K562 (cell line): ENCODE data around the gene CHST13. TPM values are rescaled to one million over a fixed set of nuclear protein-coding genes. Genes with fewer than 3 reads are reported as not detected.

ENCODE experiments used
- ATAC-seq: fragments of 200-7000 bp; cut with Tn5 transposase; 3 replicates; pipeline ENCODE4 v1.9.1; 2020; ENCODE audit warnings: moderate library complexity
- BruUV-seq: library from RNA; stranded (reverse); fragments of 400-500 nt; replicated peaks from 2 replicates; lab custom pipeline; 2021; lab: Mats Ljungman, UMichigan
- CTCF ChIA-PET: fragments of 300-600 bp; formaldehyde crosslinking; extraction: SDS; loops from one replicate; lab custom pipeline; 2021; ENCODE audit warnings: low intra/inter-chr PET ratio; lab: Yijun Ruan, JAX
- POLR2A ChIA-PET: fragments of 300-600, 350-650 bp; sonication (Branson Sonifier 250); formaldehyde crosslinking; extraction: SDS; loops from one replicate; lab custom pipeline; 2021; ENCODE audit warnings: antibody characterized with exemption, inconsistent platforms; lab: Yijun Ruan, JAX
- DNase-seq, 4 experiments: peaks; one replicate each; pipeline versions ENCODE4 v3.0.0 to v3.0.0-alpha.2; 2011 to 2018; ENCODE audit warnings: low spot score in 3 of 4, mixed read lengths in 3 of 4; ENCODE audit errors: extremely low read depth in 1 of 4
- FAIRE-seq: peaks from 2 replicates; lab custom pipeline; 2011; peaks lifted over from hg19 to GRCh38; lab: Jason Lieb, UNC
- H2AFZ ChIP-seq: 2 replicates; pipeline ENCODE4 v1.6.0; 2011; ENCODE audit warnings: low read depth, low read length, control low read depth, inconsistent platforms
- H3K27ac ChIP-seq: fragments of 200-600 bp; 3 replicates; pipeline ENCODE4 v1.8.0; 2011; ENCODE audit warnings: low read depth, mild to moderate bottlenecking, control low read depth, inconsistent platforms, low read length, moderate library complexity, mixed read lengths; ENCODE audit errors: extremely low read depth
- H3K27me3 ChIP-seq, 2 experiments: fragments of 300-600 bp in 1 of 2; 2 replicates in 1 of 2; 3 replicates in 1 of 2; pipeline versions ENCODE4 v1.6.0 to v1.8.0; 2011; ENCODE audit warnings: inconsistent platforms in 2 of 2, low read length in 2 of 2, mild to moderate bottlenecking in 1 of 2, mixed read lengths in 1 of 2, moderate library complexity in 1 of 2; ENCODE audit not compliant: control insufficient read depth in 2 of 2, insufficient read depth in 2 of 2
- H3K36me3 ChIP-seq: fragments of 300-600 bp; 3 replicates; pipeline ENCODE4 v1.8.0; 2011; ENCODE audit warnings: mild to moderate bottlenecking, low read length, inconsistent platforms; ENCODE audit not compliant: control insufficient read depth, insufficient read depth
- H3K4me1 ChIP-seq, 2 experiments: fragments of 200-600 bp in 1 of 2; replicated peaks in 1 of 2; 2 replicates in 1 of 2; 3 replicates in 1 of 2; pipeline versions ENCODE4 v1.5.1 to v1.8.0; 2011; ENCODE audit warnings: inconsistent platforms in 2 of 2, low read length in 2 of 2, mild to moderate bottlenecking in 1 of 2, mixed read lengths in 1 of 2, moderate library complexity in 1 of 2; ENCODE audit not compliant: control insufficient read depth in 2 of 2, insufficient read depth in 2 of 2
- H3K4me2 ChIP-seq: 2 replicates; pipeline ENCODE4 v1.6.1; 2011; ENCODE audit warnings: low read length, control low read depth, inconsistent platforms, mixed read lengths; ENCODE audit not compliant: insufficient read depth
- H3K4me3 ChIP-seq: fragments of 200-600 bp; sonication (generic), shearing (Covaris generic); 2 replicates; pipeline ENCODE4 v1.5.1; 2016; ENCODE audit warnings: control low read depth, inconsistent platforms
- H3K79me2 ChIP-seq: fragments of 200-600 bp; 3 replicates; pipeline ENCODE4 v1.8.0; 2011; ENCODE audit warnings: low read length, inconsistent platforms; ENCODE audit not compliant: control insufficient read depth, insufficient read depth
- H3K9ac ChIP-seq, 2 experiments: 2 replicates each; pipeline versions ENCODE4 v1.6.0 to v1.6.1; 2011; ENCODE audit warnings: low read depth in 2 of 2, low read length in 2 of 2, control low read depth in 1 of 2, inconsistent platforms in 1 of 2, mild to moderate bottlenecking in 1 of 2, mixed read lengths in 1 of 2; ENCODE audit not compliant: insufficient read depth in 1 of 2
- H3K9me1 ChIP-seq: one replicate; pipeline ENCODE4 v1.6.0; 2011; ENCODE audit warnings: inconsistent platforms, mild to moderate bottlenecking, low read length, moderate library complexity; ENCODE audit not compliant: control insufficient read depth, insufficient read depth
- H3K9me3 ChIP-seq: replicated peaks from 2 replicates; pipeline ENCODE4 v1.5.1; 2011; ENCODE audit warnings: low read depth, low read length, inconsistent platforms; ENCODE audit not compliant: control insufficient read depth, insufficient read depth
- H4K20me1 ChIP-seq: replicated peaks from 2 replicates; pipeline ENCODE4 v1.6.1; 2011; ENCODE audit warnings: low read length, inconsistent platforms, mixed read lengths; ENCODE audit not compliant: control insufficient read depth, insufficient read depth
- BRD9 ChIP-seq: fragments of 450-650 bp; IDR thresholded peaks from 2 replicates; pipeline ENCODE4 v1.6.1; 2018; ENCODE audit warnings: low read depth; ENCODE audit not compliant: partially characterized antibody
- GATA2 ChIP-seq: sonication (generic); formaldehyde crosslinking; IDR thresholded peaks from 2 replicates; pipeline ENCODE4 v1.4.0; 2020; ENCODE audit warnings: mild to moderate bottlenecking, missing genetic modification reagents
- JUN ChIP-seq, 2 experiments: sonication (generic) in 1 of 2; formaldehyde crosslinking in 1 of 2; IDR thresholded peaks; 2 replicates each; pipeline versions ENCODE4 v1.6.1 to v1.8.0; 2012 to 2022; ENCODE audit warnings: borderline replicate concordance in 2 of 2, mild to moderate bottlenecking in 2 of 2, improper control_type of control experiment in 1 of 2, low read depth in 1 of 2, low read length in 1 of 2, missing genetic modification reagents in 1 of 2
- MAFG ChIP-seq: fragments of 450-650 bp; conservative IDR thresholded peaks from 2 replicates; pipeline ENCODE4 v1.6.1; 2016; ENCODE audit warnings: missing genetic modification characterization, missing compliant biosample characterization
- MBD2 ChIP-seq: sonication (generic); IDR thresholded peaks from 2 replicates; pipeline ENCODE4 v1.6.1; 2016; ENCODE audit warnings: low read depth, borderline replicate concordance
- MEF2A ChIP-seq: IDR thresholded peaks from 2 replicates; pipeline ENCODE4 v1.6.1; 2011; ENCODE audit warnings: low read depth, mild to moderate bottlenecking, low read length, moderate library complexity; ENCODE audit not compliant: control insufficient read depth
- POLR2A ChIP-seq: fragments of 450-650 bp; conservative IDR thresholded peaks from 2 replicates; pipeline ENCODE4 v1.6.1; 2016
- RBM22 ChIP-seq: fragments of 200-400 bp; formaldehyde crosslinking; IDR thresholded peaks from 2 replicates; pipeline ENCODE4 v1.6.1; 2018; ENCODE audit warnings: low read length, low read depth; ENCODE audit not compliant: poor library complexity, severe bottlenecking
- ZNF133 ChIP-seq: fragments of 250-450 bp; sonication (Bioruptor Pico); IDR thresholded peaks from 2 replicates; pipeline ENCODE4 v1.4.0; 2020; ENCODE audit warnings: mild to moderate bottlenecking
- ZNF707 ChIP-seq: fragments of 250-450 bp; sonication (Bioruptor Pico); conservative IDR thresholded peaks from 2 replicates; pipeline ENCODE4 v1.8.0; 2022; ENCODE audit warnings: inconsistent platforms, mild to moderate bottlenecking, moderate library complexity
- WGBS: fragments of 100-300 bp; shearing (Covaris generic); methylation state at CpG from one replicate; pipeline ENCODE4 v1.1.6; 2016; ENCODE audit warnings: low coverage, mixed read lengths; ENCODE audit not compliant: insufficient coverage; ENCODE audit errors: missing lambda C conversion rate; 5-methylcytosine and 5-hydroxymethylcytosine counted together
- in situ Hi-C: fragments of 300-500 bp; cut with MboI; formaldehyde crosslinking; loops from 4 replicates; pipeline ENCODE4 v1.15.0; 2018; ENCODE audit warnings: inconsistent platforms, mixed read lengths
- intact Hi-C: fragments of 100-400 bp; cut with micrococcal nuclease; formaldehyde crosslinking; loops from 2 replicates; pipeline ENCODE4 v1.14.2; 2022
- polyA plus RNA-seq, 8 experiments: library from polyadenylated mRNA; depleted of rRNA in 4 of 8; stranded (reverse) in 5 of 8; unstranded in 3 of 8; fragments of >200 nt; fragmentation: Nextera tagmentation in 2 of 8; fragmentation: Illumina TruSeq in 1 of 8; extraction: Ambion mirVana in 2 of 8; extraction: Trizol in 1 of 8; gene quantifications; 2 replicates each; pipeline versions ENCODE4 v1.2.1 to v1.2.3, GENCODE V29; 2011 to 2014; ENCODE audit warnings: inconsistent platforms in 1 of 8, missing spikeins in 1 of 8
- total RNA-seq, 7 experiments: library from RNA; depleted of rRNA in 6 of 7; stranded (reverse); fragments of >200 nt in 6 of 7; fragmentation: Illumina TruSeq in 2 of 7; extraction: Trizol in 2 of 7; gene quantifications; 2 replicates each; pipeline versions ENCODE4 v1.2.1 to v1.2.3, GENCODE V29; 2011 to 2021; ENCODE audit warnings: low replicate concordance in 1 of 7
- TF ChIP-seq, protein P1 (sequence below): fragments of 150-350 bp; conservative IDR thresholded peaks from 2 replicates; pipeline ENCODE4 v1.6.1; 2014; ENCODE audit warnings: low read length
- TF ChIP-seq, protein P2 (sequence below): fragments of 250-450 bp; sonication (Bioruptor Pico); IDR thresholded peaks from 2 replicates; pipeline ENCODE4 v1.5.0; 2021; ENCODE audit warnings: mild to moderate bottlenecking, borderline replicate concordance
- TF ChIP-seq, protein P3 (sequence below): fragments of 450-650 bp; IDR thresholded peaks from 2 replicates; pipeline ENCODE4 v1.6.1; 2016; ENCODE audit warnings: antibody characterized with exemption

CHST13 gene
- total and polyA plus RNA-seq, 9 of the 15 experiments (the other 6 are each of a cell fraction or from before 2014, with no cell fraction given), result not detected

DNA sequence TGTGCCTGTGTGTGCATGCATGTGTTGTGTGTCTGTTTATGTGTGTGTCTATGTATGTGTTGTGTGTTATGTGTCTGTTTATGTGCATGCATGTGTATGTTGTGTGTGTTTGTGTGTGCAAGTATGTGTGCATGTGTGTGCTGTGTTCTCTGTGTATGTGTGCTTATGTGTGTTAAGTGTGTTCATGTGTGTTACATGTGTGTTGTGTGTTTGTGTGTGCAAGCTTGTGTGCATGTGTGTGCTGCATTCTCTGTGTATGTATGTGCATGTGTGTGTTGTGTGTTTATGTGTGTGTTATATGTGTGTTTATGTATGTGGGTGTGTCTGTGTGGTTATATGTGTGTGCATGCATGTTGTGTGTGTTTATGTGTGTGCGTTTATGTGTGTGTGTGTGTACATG, 21.3 kb upstream of the CHST13 start (continued):
- TF ChIP-seq, protein P1, sequence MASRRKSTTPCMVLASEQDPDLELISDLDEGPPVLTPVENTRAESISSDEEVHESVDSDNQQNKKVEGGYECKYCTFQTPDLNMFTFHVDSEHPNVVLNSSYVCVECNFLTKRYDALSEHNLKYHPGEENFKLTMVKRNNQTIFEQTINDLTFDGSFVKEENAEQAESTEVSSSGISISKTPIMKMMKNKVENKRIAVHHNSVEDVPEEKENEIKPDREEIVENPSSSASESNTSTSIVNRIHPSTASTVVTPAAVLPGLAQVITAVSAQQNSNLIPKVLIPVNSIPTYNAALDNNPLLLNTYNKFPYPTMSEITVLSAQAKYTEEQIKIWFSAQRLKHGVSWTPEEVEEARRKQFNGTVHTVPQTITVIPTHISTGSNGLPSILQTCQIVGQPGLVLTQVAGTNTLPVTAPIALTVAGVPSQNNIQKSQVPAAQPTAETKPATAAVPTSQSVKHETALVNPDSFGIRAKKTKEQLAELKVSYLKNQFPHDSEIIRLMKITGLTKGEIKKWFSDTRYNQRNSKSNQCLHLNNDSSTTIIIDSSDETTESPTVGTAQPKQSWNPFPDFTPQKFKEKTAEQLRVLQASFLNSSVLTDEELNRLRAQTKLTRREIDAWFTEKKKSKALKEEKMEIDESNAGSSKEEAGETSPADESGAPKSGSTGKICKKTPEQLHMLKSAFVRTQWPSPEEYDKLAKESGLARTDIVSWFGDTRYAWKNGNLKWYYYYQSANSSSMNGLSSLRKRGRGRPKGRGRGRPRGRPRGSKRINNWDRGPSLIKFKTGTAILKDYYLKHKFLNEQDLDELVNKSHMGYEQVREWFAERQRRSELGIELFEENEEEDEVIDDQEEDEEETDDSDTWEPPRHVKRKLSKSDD, result no peak
- TF ChIP-seq POLR2A (no peak), BRD9 (no peak), MEF2A (no peak), MAFG (no peak), GATA2 (CRISPR knock-in tag) (no peak)
- TF ChIP-seq, all 486 proteins: peak for 0

DNA sequence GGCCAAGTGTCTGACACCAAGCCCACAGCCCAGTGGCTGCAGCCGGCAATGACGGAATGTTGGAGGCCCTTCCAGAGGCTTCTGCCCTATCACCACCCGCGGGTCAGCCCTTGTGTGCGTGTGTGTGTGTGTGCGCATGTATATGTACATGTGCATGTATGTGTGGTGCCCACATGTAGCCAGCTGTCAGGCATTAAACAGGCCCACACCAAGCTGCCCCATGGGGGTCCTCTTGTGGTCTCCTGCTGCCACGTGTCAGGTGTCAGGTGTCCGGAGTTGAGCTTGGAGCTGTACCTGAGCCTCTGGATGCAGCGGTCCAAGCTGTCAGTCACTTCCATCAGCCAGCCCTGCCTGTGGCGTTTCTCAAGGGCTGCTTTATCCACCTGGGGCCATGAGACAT, 20.3 kb upstream of the CHST13 start:
- no TSS peak for BruUV-seq
- CTCF ChIA-PET, result no interaction called here
- peaks cover 3 to 26% of the 10 kb centered on the region in 2 experiments; a peak in 3 of 5 replicates for H3K27me3 ChIP-seq
- TF ChIP-seq JUN (IDR thresholded peaks at IDR 0.05; ENCODE audit: borderline replicate concordance, low read depth, low read length) (no peak), JUN (CRISPR knock-in tag; IDR thresholded peaks at IDR 0.05; ENCODE audit: borderline replicate concordance) (no peak), ZNF133 (CRISPR knock-in tag) (no peak), MBD2 (no peak), ZNF707 (CRISPR knock-in tag) (no peak), RBM22 (no peak)
- TF ChIP-seq, protein P2, sequence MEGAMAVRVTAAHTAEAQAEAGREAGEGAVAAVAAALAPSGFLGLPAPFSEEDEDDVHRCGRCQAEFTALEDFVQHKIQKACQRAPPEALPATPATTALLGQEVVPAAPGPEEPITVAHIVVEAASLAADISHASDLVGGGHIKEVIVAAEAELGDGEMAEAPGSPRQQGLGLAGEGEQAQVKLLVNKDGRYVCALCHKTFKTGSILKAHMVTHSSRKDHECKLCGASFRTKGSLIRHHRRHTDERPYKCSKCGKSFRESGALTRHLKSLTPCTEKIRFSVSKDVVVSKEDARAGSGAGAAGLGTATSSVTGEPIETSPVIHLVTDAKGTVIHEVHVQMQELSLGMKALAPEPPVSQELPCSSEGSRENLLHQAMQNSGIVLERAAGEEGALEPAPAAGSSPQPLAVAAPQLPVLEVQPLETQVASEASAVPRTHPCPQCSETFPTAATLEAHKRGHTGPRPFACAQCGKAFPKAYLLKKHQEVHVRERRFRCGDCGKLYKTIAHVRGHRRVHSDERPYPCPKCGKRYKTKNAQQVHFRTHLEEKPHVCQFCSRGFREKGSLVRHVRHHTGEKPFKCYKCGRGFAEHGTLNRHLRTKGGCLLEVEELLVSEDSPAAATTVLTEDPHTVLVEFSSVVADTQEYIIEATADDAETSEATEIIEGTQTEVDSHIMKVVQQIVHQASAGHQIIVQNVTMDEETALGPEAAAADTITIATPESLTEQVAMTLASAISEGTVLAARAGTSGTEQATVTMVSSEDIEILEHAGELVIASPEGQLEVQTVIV (CRISPR knock-in tag), result no peak
- TF ChIP-seq, protein P3, sequence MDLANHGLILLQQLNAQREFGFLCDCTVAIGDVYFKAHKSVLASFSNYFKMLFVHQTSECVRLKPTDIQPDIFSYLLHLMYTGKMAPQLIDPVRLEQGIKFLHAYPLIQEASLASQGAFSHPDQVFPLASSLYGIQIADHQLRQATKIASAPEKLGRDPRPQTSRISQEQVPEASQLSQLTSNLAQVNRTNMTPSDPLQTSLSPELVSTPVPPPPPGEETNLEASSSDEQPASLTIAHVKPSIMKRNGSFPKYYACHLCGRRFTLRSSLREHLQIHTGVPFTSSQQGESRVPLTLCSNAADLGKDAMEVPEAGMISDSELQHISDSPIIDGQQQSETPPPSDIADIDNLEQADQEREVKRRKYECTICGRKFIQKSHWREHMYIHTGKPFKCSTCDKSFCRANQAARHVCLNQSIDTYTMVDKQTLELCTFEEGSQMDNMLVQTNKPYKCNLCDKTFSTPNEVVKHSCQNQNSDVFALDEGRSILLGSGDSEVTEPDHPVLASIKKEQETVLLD, result no peak
- TF ChIP-seq, all 486 proteins: peak for 0
- Histone ChIP-seq H3K4me3 (no peak overlapping the region), H3K9ac (no peak overlapping the region), H2AFZ (no peak overlapping the region), H3K4me2 (no peak overlapping the region), H3K27ac (no peak overlapping the region), H3K4me1 (no peaks in the 10 kb centered on the region), H3K36me3 (no peaks in the 10 kb centered on the region), H3K9me1 (no peaks in the 10 kb centered on the region), H3K79me2 (no peaks in the 10 kb centered on the region), H4K20me1 (no peaks in the 10 kb centered on the region; the same call in 1 of the 2 replicates), H3K9me3 (no peaks in the 10 kb centered on the region)
- FAIRE-seq (no peak), DNase-seq (no peak), ATAC-seq (no peak)
- POLR2A ChIA-PET, result no interaction called here
- in situ Hi-C loops (no loop called here), intact Hi-C loops (no loop called here)
- WGBS, result 4% methylated on average over 9 of the region's 10 CpGs
